HG03159 (cell line): ENCODE data around the gene CCDC171.
"Not testable (repeated sequence)": the region's sequence is repeated elsewhere in the genome, so short reads cannot be mapped to it uniquely, and the experiment has no call there.

ENCODE experiments used
- ATAC-seq: cut with Tn5 transposase; IDR thresholded peaks from one replicate; pipeline ENCODE4 v1.9.1; 2021; ENCODE audit warnings: mild to moderate bottlenecking, moderate library complexity; ENCODE audit not compliant: unreplicated experiment

CCDC171 gene

DNA sequence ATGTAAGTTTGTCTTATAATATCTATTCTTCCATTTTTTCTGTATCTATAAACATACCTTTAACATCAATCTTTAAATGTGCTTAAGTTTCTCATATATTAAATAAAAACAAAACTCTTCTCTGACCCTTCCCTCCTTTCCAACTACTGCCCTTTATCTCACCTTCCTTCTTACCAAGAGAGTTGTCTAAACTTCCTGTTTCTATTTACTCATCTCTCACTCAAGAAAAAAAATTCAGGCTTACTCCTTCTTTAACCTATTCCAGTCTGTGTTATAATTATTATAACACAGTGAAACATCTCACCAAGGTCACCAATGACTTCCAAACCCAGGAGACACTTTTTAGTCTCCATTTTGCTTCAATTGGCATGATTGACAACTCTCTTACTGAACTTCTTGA lies 140.9 kb downstream of the CCDC171 start:
- no peak for ATAC-seq

DNA sequence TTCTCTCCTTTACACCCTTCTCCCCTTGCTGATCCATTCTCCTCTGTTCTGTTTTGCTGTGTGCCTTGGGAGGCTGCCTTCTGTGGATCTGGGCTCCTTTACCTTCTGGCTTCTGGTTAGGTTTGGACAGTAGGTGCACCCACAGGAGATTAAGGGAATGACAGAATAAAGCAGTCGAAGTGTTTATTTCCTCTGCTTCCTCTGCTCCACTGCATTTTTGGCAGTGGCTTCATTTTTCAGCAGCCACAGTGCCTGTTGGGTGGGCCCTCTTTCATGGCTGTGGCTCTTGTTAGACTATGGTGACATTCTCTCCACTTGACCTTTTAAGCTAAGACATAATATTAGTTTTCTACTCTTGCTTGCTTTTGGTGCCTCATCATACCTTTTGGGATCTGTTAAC lies 144.1 kb downstream of the CCDC171 start:
- ATAC-seq = no peak

DNA sequence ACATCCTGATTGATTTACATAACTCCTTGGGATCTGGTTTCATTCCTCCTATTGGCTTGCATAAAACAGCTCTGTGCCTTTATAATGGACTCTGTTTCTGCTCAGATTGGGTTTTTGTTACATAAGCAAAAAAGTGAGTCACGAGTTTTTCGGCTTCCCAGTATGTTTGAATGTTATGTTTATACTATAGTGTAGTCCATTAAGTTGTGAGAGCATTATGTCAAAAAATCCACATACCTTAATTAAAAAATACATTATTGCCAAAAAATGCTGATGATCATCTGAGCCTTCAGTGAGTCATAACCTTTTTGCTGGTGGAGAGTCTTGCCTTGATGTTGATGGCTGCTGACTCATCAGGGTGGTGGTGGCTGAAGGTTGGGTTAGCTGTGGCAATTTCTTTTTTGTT lies 144.6 kb downstream of the CCDC171 start:
- no peak for ATAC-seq

DNA sequence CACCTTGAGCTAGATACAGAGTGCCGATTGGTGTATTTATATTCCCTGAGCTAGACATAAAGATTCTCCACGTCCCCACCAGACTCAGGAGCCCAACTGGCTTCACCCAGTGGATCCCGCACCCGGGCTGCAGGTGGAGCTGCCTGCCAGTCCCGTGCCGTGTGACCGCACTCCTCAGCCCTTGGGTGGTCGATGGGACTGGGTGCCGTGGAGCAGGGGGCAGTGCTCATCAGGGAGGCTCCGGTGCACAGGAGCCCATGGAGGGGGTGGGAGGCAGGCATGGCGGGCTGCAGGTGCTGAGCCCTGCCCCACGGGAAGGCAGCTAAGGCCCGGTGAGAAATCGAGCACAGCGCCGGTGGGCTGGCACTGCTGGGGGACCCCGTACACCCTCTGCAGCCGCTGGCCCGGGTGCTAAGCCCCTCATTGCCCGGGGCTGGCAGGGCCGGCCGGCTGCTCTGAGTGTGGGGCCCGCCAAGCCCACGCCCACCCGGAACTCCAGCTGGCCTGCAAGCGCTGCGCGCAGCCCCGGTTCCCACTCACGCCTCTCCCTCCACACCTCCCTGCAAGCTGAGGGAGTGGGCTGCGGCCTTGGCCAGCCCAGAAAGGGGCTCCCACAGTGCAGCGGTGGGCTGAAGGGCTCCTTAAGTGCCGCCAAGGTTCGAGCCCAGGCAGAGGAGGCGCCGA lies 147.2 kb downstream of the CCDC171 start:
- not testable (repeated sequence) for ATAC-seq

DNA sequence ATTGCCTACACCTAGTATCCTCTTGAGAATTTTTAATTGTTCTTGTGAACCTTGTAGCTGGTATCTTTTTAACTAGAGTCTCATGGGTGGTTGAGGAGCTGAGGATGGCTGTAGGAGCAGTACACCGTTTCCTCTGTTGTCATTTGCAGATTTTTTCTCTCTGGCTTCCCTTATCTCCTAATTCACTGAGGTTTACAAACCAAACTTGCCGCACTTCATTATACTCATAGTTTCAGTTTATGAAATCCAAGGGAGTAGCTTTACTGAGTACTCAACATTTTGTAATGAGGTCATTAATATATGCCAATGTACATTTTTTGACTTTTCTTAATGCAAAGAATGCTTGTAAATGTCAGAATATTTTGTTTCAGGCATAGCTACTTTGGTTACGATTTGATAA lies 154.2 kb downstream of the CCDC171 start:
- ATAC-seq = no peak

DNA sequence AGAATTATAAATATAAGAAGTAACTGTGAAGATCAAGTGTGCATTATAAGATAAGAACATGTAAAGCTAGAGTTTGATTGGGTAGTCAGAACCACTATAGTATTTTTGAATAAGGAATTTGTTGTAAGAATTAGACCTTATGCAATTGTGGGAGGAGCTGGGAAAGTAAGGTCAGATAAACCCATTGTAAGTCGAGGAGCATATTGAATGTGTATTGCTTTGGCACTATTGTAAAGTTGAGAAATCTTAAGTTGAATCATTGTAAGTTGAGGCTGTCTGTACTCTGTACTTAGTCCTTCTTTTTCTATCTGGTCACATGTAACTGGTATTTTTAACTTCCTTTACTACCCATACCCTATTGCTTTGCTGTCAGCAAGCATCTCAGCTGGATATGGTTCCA lies 158.7 kb downstream of the CCDC171 start:
- ATAC-seq = no peak

DNA sequence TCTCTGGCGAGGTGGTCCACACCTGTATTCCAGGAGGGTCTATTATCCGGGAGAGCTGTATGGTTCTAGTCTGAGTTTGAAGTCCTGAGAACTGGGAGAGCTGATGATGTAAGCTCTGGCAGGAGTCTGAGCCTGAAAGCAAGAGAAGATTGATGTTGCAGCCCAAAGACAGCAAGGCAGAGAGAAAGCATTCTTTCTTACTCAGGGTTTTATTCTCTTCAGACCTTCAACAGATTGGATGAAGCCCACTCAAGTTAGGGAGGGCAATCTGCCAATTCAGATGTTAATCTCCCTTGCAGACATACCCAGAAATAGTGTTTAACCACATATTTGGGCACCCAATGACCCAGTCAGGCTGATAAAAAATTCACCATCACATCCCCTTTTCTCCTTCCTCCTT lies 159.1 kb downstream of the CCDC171 start:
- no peak for ATAC-seq

DNA sequence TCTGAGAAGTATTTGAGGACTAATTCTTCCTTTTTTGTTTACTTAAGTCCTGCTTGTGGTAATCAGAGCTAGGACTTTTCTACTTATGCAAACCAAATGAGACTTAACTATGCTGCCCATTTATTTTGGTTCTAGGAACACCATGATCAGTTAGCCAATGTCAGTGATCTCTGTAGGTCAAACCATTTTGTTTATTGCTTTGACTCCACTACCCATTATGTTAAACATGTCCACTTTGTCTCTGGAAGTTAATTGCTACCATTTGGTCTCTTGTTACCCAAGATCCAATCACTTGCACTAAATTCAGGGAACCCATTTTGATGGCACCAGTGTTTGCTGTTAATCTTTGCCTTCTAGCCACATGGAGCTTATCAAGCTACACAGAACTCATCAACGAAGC lies 161.9 kb downstream of the CCDC171 start:
- ATAC-seq = no peak

DNA sequence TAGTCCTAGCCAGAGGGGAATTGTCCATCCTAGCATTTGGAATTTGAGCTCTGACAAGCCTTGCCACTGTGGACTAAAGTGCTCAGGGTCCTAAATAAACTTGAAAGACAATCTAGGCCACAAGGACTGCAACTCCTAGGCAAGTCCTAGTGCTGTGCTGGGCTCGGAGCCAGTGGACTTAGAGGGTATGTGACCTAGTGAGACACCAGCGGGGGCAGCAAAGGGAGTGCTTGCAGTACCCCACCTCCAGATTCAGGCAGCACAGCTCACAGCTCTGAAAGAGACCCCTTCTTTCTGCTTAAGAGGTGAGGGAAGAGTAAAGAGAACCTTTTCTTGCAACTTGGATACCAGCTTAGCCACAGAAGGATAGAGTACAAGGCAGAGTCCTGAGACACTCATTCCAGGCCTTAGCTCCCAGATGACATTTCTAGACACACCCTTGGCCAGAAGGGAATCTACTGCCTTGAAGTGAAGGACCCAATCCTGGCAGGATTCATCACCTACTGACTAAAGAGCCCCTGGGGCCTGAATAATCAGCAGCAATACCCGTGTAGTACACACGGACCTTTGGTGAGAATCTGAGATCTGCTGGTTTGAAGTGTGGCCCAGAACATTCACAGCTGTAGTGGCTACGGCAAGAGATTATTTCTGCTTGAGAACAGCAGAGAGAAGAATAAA lies 164.6 kb downstream of the CCDC171 start:
- no peak for ATAC-seq

DNA sequence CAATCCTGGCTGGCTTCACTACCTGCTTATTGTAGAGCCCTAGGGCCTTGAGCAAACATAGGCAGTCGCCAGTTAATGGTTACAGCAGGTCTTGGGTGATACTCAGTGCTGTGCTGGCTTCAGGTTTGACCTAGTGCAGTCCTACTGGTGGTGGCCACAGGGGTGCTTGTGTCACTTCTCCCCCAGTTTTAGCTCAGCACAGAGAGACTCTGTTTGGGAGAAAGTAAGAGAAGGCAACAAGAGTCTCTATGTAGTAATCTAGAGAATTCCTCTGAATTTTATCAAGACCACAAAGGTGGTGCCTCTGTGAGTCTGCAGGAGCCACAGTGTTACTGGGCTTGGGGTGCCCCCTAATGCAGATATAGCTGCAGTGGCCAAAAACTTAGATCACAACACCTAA lies 165.6 kb downstream of the CCDC171 start:
- ATAC-seq = no peak

DNA sequence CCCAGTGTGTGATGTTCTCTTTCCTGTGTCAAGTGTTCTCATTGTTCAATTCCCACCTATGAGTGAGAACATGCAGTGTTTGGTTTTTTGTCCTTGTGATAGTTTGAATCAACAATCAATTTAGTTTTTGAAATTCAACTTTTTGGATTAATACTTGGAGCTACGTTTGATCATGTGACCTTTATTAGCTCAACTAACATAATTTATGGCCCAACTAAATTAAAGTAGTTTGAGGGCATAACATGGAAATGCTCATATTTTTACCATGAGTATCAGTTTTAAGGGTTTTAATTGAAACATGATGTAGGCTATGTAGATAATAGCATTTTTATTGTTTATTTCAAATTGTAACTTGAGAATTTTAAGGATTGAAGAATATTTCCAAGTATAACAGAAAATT lies 168.0 kb downstream of the CCDC171 start:
- ATAC-seq = no peak

DNA sequence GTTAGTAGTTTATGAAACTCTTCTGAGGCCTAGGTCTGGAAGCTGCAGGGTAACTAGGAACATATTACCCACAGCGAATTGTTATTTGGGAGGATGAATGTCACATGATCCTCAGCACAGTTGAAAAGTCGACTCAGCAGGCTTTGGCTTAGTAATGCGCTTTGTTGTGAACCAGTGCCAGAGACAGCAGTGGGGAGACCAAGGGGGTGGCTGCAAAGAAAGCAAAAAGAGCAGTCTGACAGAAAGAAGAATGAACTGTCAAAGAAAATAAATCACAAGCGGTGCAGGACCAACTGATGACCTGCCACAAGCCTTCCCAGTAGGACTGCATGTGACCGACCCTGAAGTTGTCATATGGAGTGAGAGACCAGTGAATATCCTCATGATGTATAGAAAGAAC lies 170.0 kb downstream of the CCDC171 start:
- ATAC-seq = no peak

DNA sequence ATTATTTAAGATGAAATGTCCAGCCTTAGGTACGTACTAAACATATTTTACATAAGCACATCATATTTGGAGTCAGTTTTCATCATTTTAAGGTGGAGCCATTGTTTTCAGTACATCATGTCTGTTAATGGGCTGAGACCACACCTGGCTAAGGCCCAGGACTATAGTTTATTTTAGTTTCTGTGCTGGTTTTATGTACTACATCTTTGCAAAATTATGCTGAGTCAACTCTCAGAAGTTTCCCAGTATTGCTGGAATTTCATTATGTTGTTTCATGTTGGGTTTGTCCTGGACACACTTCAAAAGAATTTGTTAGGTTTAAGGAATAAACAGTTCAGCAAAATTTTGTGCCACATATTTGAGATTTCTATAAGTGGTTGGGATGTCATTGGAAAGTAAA lies 171.2 kb downstream of the CCDC171 start:
- ATAC-seq = no peak

DNA sequence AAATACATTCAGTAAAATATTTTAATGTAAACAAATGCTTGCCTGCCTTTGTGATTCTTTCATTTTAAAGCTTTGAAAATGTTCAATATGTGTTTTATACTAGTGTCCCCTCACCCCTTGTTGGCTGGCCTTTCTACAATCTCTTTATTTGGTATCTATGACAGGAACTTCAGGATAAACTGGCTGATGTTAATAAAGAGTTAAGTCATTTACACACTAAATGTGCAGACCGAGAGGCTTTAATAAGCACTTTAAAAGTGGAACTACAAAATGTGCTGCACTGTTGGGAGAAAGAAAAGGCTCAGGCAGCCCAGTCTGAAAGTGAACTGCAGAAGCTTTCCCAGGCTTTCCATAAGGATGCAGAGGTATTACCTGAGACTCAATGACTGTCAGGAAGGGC lies 171.8 kb downstream of the CCDC171 start:
- no peak for ATAC-seq

DNA sequence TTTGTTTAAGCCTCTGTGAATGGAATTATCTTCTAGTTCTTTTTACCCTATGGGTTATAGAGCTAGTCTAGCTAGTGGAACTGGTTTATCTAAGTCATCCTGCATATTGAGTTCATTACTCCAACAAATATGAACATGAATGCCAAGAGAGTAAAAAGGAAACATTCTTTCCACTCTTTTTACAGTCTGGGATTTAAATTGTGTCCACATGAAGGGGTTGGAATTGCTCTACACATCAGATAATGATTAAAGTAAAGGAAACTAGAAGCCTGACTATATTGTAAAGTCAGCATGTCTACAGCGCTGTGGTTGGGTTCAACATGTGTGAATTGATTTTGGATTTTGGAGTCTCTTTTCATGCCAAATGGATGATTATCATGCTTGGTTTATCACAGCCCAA lies 173.1 kb downstream of the CCDC171 start:
- no peak for ATAC-seq

DNA sequence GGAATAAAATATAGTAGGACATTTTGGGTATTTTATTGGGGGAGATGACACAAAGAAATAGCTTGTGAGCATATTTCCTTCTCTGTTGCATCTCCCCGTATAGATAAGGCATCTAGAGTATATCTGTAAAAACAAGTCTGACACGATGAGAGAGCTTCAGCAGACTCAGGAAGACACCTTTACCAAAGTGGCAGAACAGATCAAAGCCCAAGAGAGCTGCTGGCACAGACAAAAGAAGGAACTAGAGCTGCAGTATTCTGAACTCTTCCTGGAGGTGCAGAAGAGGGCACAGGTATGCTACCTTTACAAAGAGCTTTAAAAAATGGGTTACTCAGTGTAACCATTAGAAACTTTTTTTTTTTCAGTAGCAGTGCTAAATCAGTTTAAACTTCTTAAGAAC lies 176.7 kb downstream of the CCDC171 start:
- no peak for ATAC-seq

DNA sequence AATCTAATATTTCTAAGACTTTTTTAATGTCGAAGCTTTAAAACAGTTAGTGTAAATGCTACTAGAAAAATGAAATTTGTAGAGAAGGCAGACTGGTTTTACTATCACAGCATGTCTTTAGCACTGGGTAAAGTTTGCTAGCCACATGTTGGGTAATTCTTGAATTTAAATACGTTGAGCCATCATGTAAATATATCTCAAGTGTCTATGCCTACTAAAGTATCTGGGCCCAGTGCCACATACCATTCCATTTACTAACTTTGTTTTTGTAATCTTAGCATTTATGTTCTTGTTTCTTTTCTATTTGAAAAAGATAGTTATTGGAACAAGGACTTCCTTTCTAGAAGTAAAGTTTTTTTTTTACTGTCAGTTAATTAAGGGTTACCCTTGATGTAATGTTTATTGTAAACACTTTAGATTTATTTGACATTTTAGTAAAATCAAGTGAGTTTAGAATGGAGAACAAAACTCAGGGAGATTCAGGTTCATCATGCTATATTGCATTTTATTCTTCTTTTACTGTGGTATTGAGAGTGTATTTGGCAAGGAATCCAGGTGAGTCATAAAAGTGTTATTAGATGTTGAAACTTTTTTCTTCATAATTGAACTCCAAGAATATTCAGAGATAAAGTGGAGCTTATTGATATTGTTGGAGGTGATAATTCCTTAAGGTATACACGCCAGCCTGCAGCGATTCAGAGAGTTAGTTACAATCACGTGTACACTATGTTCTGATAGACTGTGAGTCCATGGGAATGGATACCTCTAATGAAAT lies 182.4 kb downstream of the CCDC171 start:
- ATAC-seq = no peak

DNA sequence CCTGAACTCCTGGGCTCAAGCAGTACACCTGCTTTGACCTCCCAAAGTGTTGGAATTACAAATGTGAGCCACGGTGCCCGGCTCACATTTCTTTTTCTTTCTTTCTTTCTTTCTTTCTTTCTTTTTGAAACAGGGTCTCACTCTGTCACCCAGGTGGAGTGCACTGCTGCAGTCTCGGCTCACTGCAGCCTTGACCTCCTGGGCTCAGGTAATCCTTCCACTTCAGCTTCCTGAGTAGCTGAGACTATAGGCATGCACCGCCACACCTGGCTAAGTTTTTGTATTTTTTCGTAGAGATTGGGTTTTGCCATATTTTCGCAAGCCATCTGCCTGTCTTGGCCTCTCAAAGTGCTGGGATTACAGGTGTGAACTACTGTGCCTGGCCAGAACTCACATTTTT lies 183.7 kb downstream of the CCDC171 start:
- ATAC-seq = no peak

DNA sequence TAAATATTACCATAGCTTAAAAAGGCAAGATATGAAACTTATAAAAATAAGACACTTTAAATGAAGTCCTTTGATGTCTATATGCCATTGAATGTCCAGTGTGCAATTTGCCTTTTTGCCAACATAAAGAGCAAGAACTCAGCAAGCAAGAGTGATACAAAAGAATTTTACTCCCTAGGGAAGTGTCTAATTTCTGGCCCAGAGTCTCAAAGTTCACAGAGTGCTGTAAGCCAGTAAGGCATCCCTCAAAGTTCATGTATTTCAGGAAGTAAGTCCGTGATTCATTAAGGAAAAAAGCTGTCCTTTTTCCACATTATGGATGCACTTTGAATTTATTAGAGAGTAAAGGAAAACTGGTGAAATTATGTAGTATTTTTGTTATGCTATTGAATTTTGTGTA lies 185.2 kb downstream of the CCDC171 start:
- ATAC-seq = no peak

DNA sequence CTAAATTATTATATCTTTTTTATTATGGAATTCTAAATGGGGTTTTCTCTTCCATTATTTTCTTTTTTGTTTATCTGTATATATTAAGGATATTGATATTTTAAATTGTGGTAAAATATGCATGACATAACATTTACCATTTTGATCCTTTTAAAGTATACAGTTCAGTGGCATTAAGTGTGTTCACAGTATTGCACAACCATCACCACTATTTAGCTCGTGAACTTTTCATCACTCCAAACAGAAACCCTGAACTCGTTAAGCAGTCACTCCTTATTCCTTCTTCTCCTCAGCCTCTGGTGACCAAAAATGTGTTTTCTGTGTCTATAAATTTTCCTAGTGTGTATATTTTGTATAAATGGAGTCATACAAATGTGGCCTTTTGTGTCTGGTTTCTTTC lies 188.2 kb downstream of the CCDC171 start:
- no peak for ATAC-seq

DNA sequence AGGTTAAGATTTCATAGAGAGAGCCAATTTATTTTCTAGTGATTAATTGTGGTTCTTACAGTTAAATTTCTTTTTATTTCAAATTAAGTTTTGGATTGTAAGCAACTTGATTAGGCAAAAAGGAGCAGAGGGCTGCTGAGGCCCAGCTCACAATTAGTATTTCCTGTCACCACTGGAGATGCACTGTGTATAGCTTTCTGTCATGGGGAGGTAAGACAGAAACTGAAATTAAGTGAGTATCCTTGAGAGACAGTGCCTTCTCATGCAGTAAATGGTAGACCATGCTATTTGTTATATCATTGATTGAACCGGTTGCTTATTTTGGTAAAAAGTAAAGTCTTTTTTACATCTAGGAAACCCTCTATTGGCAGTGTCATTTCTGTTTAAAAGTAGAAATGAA lies 190.7 kb downstream of the CCDC171 start:
- peak; percentile 97 for ATAC-seq

DNA sequence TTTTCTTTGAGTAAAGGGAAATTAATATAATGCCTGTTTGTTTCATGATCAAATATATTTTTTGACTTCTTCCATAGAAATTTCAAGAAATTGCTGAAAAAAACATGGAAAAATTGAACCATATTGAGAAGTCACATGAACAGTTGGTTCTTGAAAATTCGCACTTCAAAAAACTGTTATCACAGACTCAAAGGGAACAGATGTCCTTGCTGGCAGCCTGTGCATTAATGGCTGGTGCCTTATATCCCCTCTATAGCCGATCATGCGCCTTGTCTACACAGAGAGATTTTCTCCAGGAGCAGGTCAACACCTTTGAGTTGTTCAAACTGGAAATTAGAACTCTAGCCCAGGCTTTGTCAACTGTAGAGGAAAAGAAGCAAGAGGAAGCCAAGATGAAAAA lies 191.4 kb downstream of the CCDC171 start:
- no peak for ATAC-seq
